GM10847 (cell line): ENCODE measurements around the gene PDIA6.

Source experiments
- POLR2A ChIP-seq: IDR thresholded peaks from 2 replicates; pipeline ENCODE4 v1.6.1; 2011; ENCODE audit not compliant: insufficient read length; ENCODE audit errors: extremely low read depth

Gene PDIA6

DNA sequence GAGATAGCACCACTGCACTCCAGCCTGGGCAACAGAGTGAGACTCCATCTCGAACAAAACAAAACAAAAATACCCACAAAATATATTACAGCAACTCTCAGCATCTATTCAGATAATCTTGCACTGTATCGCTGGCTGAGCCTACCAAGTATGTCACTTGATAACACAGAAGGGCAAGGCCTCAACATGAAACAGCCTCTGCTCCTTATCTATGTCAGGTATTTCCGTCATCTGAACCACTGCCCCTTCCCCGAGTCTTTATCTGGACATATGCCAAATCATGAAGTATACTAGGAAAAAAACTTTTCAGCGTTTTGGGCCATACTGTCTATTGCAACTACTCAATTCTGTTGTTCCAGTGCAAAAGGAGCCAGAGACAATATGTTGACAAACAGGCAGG is 17.7 kb downstream of the PDIA6 start:
- no peak for TF ChIP-seq POLR2A

DNA sequence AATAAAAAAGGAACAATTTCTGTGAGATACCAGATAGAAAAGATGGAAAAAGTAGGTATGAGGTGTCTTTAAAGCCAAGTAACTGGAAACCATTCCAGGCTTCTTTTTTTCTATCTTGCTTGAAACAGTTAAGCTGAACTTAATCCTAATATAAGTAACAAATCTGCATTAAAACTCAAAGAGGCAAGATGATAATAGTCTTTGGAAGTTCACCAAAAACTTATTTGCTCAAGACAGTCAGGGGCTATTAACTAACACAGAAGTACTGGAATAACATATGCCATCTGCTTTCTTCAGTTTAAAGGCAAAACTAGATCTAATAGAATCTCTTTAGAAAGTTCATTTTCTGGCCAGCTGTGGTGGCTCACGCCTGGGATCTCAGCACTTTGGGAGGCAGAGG is 18.8 kb downstream of the PDIA6 start:
- no peak for TF ChIP-seq POLR2A

DNA sequence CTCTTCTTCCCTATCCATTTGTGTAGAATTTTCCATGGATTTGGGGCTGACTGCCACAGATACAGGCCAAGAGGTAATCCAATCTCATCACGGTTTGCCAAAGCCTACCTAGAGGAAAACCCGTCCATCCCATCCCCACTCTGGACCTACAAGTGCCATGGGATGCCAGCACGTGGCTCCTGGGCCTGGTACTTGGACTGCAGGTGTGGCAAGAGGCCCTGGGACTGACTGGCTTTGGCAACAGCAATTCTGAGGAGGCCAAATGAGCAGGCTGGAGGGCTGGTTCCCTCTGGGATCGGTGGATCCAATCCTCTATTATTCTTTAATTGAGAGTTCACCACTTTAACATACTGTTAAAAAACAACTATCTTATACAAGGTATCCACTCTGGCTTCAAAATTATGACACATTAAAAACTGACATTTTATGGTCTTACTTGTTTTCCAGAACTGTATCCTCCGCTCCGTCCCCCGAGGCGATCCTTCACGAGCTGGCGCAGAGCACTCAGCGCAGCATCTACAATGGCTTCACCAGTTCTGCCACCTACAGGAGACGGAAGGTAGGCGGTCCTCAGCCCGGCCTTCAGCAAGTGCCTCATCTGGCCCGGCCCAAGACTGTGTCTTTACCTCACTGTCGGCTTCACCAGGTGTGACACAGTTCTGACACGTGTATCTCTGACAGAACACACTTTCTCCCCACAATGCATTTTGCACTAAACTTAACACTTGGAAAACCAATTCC is 19.8 kb downstream of the PDIA6 start:
- TF ChIP-seq POLR2A = no peak

DNA sequence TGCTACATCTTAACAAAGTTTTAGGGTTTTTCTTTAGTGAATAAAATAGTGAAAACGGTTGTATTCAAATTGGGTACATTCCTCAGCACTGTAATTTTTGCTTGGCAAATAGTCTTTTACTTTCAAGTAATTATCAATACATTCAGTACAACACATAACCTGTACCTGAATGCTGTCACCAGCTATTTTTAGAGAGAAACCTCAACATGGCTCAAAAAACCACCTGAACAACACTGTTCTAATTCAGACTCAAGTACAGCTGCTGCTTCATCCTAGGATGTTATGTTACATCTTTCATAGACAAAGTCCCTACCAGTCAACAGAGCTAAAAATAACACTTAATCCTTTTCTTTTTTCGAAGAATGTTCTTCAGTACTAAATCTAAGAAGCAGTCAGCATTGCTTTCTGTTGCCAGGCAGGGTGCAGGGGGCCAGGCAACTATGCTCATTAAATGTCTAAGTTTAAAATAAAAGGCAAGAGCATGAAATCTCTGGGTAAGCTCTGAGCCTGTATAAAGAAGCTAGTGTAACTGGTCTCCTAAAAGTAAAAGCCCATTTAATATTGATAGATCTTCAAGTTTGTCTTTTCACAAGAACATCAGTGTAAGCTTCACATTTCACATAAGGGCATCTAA is 20.5 kb downstream of the PDIA6 start:
- TF ChIP-seq POLR2A = no peak

DNA sequence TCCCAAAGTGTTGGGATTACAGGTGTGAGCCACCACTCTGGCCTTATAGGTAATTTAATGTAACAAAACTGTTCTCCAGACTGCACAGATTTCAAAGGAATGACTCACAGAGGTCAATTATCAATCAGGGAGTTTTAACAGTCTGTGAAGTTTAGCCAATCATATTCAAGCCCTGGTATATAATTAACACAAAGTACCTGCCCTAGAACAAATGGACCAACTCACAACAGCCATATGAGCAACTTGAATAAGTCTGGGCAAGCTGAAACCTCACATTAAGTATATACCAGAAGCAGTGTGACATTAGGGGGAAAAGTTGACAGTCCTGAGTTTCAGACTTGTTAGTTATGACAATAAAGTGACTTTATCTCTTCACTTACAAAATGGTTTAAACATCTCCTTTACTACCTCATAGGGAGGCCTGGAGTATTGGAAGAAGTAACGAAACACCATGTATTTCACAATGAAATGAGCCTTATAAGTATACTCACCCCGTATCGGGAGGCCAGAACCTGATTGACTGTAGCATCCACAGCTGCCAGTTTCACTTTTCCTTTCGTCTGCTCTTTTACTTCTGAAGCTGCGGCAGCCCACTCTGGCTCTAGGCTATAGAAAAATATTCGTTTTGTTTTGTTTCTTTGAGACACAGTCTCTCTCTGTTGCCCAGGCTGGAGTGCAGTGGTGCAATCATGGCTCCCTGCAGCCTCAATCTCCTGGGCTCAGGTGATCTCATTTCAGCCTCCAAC is 22.2 kb downstream of the PDIA6 start:
- TF ChIP-seq POLR2A = no peak

DNA sequence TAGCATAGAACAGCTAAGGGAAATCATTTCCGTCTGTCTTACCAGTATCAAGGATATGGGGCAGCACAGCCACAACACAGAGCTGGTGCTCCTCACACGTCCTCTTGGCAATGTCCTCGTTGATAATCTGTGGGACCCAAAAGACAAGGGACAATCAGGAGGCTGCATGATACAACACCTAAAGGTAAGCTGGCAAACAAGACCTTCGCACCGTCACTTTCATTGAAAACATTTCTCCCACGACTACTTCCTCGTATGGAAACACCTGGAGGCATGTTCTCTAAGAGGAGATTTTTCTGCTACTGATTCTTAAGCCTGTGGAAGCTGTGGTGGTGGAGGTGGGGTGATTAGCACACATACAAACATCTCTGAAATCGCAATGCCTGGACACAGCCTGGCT is 23.7 kb downstream of the PDIA6 start:
- TF ChIP-seq POLR2A = no peak

DNA sequence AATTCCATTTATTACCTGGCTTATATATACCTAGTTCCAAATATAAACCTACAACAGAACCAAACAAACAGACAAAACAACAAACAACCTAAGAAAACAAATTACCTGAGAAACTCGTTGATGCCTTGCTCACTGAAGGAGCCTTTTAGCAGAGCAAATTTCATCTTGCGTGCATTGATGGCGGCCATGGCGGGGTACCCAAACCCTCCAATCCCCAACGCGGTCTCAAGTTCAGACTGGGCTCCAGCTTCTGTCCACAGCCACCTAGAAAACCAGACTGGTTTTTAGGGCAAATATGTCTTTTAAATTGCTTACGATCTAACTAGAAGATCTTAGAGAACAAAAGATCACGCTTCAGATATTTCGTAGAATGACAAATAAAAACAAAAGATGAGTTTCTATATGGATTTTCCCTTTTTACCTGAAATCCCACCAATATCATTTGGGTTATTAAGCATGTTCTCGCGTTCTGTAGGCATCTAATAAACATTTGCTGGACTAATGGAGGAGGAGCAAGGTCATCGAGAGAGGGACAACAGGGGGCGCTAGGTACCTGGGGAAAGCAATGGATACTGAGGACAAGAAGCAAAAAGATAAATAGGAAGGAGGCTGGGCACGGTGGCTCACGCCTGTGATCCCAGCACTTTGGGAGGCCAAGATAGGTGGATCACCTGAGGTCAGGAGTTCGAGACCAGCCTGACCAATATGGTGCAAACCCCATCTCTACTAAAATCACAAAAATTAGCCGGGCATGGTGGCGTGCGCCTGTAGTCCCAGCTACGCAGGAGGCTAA is 25.2 kb downstream of the PDIA6 start:
- TF ChIP-seq POLR2A = no peak

DNA sequence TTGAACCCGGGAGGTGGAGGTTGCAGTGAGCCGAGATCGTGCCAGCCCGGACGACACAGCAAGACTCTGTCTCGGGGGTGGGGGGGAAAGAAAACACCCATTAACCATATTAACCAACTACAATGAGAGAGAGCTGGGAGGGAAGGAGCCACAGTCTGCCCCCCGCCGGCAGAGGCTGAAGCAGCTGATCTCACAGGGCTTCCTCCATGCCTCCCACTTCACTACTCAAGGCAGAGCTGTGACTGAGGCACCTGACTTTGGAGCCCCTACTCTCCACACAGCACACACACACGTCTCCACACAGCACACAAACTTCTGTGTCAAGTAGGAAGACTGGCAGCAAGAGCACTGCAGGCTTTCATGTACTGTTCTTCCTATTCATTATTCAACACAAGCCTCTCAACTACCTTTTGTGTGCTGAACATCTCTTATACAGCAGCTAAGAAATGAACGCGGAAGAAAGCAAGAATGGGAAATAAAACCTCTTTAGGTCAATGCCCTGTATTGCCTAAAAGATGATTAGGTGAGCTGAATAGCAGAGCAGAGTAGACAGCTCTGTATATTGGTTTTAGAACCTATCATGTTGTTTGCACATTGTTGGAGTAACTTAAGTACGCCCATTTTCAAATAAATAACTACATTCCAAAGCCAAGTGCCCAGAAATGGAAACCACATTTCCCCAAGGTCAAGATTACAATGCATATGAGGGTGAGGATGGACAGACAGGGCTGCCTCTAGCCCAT is 26.2 kb downstream of the PDIA6 start:
- no peak for TF ChIP-seq POLR2A

DNA sequence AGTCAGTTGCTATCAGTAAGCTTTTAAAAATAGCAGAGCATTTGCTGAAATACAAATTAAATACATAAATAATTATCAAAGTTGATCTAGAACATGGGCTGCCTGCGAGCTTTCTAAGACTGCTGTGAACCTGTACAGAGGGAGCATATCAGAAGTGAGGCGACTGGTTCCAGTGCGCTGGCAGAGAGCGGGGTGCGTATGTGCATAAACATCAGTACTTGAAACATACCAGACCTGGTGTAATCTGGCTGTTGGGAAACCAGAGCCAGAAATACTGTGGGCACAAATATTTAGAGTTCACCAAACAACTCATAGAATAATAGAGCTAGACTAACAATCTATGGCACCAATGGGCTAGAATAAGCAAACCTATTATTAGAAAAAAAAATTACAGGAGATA is 27.3 kb downstream of the PDIA6 start:
- TF ChIP-seq POLR2A = no peak

DNA sequence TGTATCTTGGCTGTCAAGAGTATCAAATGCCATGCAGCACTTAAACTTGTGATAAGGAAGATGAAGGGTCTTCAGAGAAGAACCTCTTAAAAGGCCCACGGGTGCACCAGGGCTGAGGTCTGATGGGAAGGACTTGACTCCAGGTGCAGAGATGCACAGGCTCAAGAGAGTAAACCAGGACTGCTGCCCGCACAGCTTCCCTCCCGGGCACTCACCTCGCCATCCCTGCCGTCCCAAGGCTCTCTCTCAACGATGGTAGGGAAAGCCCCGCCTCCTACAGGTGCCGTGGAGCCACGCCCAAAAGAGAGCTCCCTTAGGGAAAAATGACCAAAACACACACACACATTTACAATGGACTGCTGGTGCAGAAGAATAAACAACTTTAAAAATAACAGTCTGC is 27.9 kb downstream of the PDIA6 start:
- TF ChIP-seq POLR2A = no peak

DNA sequence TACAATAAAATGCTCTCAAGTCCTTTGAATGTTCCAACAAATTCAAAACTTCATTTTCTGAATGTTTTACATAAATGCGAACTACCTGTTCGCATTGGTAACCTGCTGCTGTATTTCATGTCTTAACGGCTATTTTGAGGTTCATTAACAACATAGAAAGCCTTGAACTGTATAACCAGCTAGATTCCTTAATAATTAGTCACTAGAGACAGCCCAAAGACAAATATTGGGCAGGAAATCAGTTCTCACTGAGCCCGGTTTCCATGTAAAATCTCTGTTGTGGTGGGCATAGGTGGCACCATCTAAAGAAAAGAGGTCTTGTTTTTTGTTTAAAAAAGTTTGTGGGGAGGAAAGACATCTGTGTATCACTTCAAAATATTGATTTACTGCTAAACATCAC is 29.2 kb downstream of the PDIA6 start:
- TF ChIP-seq POLR2A = no peak

DNA sequence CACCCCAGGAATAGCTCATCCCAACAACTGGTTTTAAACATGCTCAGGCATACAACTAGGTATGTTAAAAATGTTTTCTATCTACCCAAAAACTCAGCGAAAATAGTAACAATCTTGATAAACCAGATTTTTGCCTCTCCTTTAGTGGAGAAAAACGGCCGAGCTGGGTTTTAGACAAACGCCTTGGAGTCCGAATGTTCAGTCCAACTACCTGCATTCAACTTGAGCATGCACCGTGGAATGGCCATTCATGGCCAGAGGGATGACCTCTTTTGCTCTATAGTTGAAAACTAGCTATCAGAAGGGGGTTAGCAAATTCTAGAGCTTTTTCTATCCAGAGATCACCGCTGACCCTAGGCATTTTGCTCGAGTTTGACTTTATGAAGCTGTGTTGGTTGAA is 30.8 kb downstream of the PDIA6 start:
- no peak for TF ChIP-seq POLR2A

DNA sequence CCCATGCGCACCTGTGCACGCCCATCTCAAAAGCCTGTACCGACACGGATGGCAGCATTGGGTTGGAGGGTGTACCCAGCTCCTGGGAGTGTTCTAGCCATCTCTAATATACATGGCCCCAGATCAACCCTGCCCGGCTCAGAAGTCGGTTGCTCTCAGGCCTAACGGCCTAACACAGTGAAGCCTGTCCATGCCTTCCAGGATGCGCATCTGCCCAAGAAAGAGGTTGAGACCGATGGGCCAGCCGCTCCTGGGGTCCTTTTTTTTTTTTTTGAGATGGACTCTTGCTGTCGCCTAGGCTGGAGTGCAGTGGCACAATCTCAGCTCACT is 32.1 kb downstream of the PDIA6 start:
- no peak for TF ChIP-seq POLR2A

DNA sequence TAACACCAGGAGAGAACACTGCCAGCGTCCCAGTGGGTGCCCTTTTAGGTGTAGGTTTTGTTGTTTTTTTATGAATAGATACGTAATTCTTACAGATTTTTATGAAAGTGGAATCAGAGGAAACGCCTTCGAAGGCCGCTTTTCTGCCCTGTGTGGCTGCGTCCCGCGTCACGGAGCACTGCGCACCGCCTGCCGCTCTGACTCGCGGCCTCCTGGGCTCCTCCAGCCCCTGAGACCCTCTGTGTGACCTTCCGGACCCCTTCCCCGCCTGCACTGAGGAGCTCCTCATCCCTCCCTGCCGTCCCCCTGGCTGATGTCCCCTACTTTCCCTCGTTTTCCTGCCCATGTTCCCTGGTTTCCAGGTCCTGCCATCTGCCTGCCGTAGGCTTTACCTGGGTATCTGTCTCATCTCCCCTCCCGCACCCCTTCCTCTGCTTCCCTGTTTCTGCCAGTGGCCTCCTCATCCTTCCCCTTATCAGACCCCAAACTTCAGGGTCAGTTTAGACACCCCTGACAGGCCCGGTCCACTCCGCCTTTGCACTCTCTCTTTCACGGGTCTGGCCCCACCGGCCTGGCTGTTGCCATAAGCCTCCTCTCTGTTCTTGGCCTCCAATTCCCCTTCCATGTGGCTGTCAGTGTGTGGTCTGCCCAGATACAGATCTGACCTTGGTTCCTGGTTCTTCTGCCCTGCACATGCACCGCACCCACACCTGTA is 32.7 kb downstream of the PDIA6 start:
- TF ChIP-seq POLR2A = no peak
